ENCODE data around the gene CYP3A4. TPM values are rescaled to one million over a fixed set of nuclear protein-coding genes. Genes with fewer than 3 reads are reported as not detected.

Gene CYP3A4
- not detected for total RNA-seq
- polyA plus RNA-seq: 1 to 10 TPM in 1 of 3 donors, under 1 TPM in 2; 0.25 to 3.6 (median 0.69) TPM

- TF ChIP-seq POLR2AphosphoS5 (IDR thresholded peaks at IDR 0.05): no peak
- TF ChIP-seq EP300 (IDR thresholded peaks at IDR 0.05): no peak
- no peaks in the 10 kb centered on the region for H3K27me3 ChIP-seq
- H3K4me1 ChIP-seq: no peaks in the 10 kb centered on the region
- peak within 1 kb of the TSS in 1 of 4 donors; percentile 22 for H3K27ac ChIP-seq
- H3K4me3 ChIP-seq: no peak within 1 kb of the TSS
- no peaks in the 10 kb centered on the region for H3K9me3 ChIP-seq
- intact Hi-C loops (cut with DNase I): no loop called here
- no peak for DNase-seq
- H3K36me3 ChIP-seq: no peaks in the 10 kb centered on the region
Observed at GRCh38 chr7:99784007-99784406, at the start of gene CYP3A4. Gene CYP3A4, minus strand, starts transcription at chr7:99784184. Its CDS starts 103 bp downstream, at chr7:99784081.

GRCh38 chr7:99833289-99833877, 49.4 kb upstream of the CYP3A4 start:
- intact Hi-C loops (cut with DNase I): no loop called here
- WGBS, 2 donors: 78 to 86% methylated on average over 8 of the region's 8 CpGs
- Histone ChIP-seq H3K9me3 (no peaks in the 10 kb centered on the region), H3K36me3 (no peaks in the 10 kb centered on the region), H3K4me3 (no peak overlapping the region), H3K4me1 (no peaks in the 10 kb centered on the region), H3K27ac (no peak overlapping the region), H3K27me3 (no peaks in the 10 kb centered on the region)
- TF ChIP-seq POLR2A (IDR thresholded peaks at IDR 0.05) (no peak), POLR2AphosphoS5 (IDR thresholded peaks at IDR 0.05) (no peak), CTCF (IDR thresholded peaks at IDR 0.05) (no peak), EP300 (IDR thresholded peaks at IDR 0.05) (no peak)
- DNase-seq: no peak

DNA sequence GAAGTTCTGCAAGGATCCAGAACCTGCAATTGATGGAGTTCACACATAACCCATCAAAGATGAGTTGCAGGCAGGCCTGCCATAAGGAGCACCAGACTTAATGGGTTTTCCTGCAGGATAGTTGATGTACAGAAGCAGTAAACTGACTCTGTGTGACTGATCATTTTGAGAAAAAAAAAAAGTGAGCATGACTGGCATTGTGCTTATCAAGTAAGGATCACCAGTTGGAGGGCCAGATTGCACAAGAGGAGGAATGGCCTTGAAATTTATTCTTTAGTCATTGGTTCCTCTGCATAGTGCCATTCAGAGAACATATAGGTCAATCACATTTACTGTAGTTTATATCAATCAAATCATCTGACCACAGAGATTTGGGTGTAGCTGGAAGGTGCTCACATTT, 47.6 kb upstream of the CYP3A4 start:
- TF ChIP-seq POLR2AphosphoS5 (IDR thresholded peaks at IDR 0.05) (no peak), POLR2A (IDR thresholded peaks at IDR 0.05) (no peak), EP300 (IDR thresholded peaks at IDR 0.05) (no peak), CTCF (IDR thresholded peaks at IDR 0.05) (no peak)
- no peak for DNase-seq
- Histone ChIP-seq H3K27me3 (no peaks in the 10 kb centered on the region), H3K27ac (no peak overlapping the region), H3K4me3 (no peak overlapping the region), H3K9me3 (no peaks in the 10 kb centered on the region), H3K36me3 (no peaks in the 10 kb centered on the region), H3K4me1 (no peaks in the 10 kb centered on the region)
- intact Hi-C loops (cut with DNase I): no loop called here

DNA sequence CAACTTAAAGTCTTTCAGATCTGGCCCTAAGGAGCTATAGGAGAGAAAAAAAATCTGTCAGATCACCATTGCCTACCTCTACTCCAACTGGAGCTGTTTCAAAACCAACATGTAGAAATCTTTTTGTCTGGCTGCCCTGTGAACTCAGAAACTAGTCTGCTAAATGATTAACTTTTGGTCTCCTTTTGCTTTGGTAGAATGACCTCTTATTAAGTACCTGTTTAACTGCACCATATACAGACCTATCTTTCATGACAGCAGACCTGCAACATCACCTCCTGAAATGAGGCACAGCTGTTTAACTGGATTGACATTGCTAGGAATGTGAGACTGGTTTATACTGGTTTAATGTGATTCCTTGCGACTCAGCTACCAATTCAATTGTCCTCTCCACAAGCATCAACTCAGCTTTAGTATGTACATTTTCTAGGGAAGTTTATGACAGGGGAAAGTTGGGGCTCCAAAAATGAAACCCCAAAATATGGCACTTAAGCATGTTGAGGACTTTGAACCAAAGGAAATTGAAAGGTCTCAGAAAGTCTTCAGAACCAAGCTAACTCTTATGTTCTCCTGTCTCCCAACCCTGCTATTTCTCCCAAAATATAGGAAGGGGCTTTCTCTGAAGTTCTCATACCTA, 45.7 kb upstream of the CYP3A4 start:
- TF ChIP-seq CTCF (IDR thresholded peaks at IDR 0.05): no peak
- TF ChIP-seq POLR2AphosphoS5 (IDR thresholded peaks at IDR 0.05): no peak
- TF ChIP-seq POLR2A (IDR thresholded peaks at IDR 0.05): no peak
- no peak for TF ChIP-seq EP300 (IDR thresholded peaks at IDR 0.05)
- intact Hi-C loops (cut with DNase I): no loop called here
- no peak for DNase-seq
- Histone ChIP-seq H3K4me3 (no peak overlapping the region), H3K9me3 (no peaks in the 10 kb centered on the region), H3K4me1 (no peaks in the 10 kb centered on the region), H3K27ac (no peak overlapping the region), H3K36me3 (no peaks in the 10 kb centered on the region), H3K27me3 (no peaks in the 10 kb centered on the region)
- 18 to 76% methylated on average over 1 of the region's 1 CpG for WGBS, 2 donors

GRCh38 chr7:99828811-99829210, 44.8 kb upstream of the CYP3A4 start:
- Histone ChIP-seq H3K36me3 (no peaks in the 10 kb centered on the region), H3K4me3 (no peak overlapping the region), H3K27me3 (no peaks in the 10 kb centered on the region), H3K4me1 (no peaks in the 10 kb centered on the region), H3K9me3 (no peaks in the 10 kb centered on the region), H3K27ac (no peak overlapping the region)
- DNase-seq: no peak
- intact Hi-C loops (cut with DNase I): no loop called here
- TF ChIP-seq POLR2A (IDR thresholded peaks at IDR 0.05) (no peak), EP300 (IDR thresholded peaks at IDR 0.05) (no peak), CTCF (IDR thresholded peaks at IDR 0.05) (no peak), POLR2AphosphoS5 (IDR thresholded peaks at IDR 0.05) (no peak)
